ENCODE results near the gene SLC38A8.

SLC38A8 gene

GRCh38 chr16:84047626-84048025 lies 5.0 kb upstream of the SLC38A8 start:
- no peak for DNase-seq

GRCh38 chr16:84047206-84047605 lies 4.6 kb upstream of the SLC38A8 start:
- no peak for DNase-seq

- DNase-seq = no peak
Measured at GRCh38 chr16:84045818-84046470, 3.3 kb upstream of the SLC38A8 start.

GRCh38 chr16:84045001-84045817 lies 2.6 kb upstream of the SLC38A8 start:
- no peak for DNase-seq

GRCh38 chr16:84044118-84044488 lies 1.5 kb upstream of the SLC38A8 start:
- DNase-seq = no peak

- no peak for DNase-seq
Measured at GRCh38 chr16:84043486-84044117, 1.0 kb upstream of the SLC38A8 start.

- DNase-seq = no peak
Measured at GRCh38 chr16:84042879-84043485, 387 bp upstream of the SLC38A8 start.

- DNase-seq = no peak
Measured at GRCh38 chr16:84041881-84042280, 714 bp downstream of the SLC38A8 start.

- DNase-seq = no peak
Measured at GRCh38 chr16:84040823-84041820, 1.5 kb downstream of the SLC38A8 start.

GRCh38 chr16:84040226-84040822 lies 2.3 kb downstream of the SLC38A8 start:
- DNase-seq = no peak

GRCh38 chr16:84039696-84040095 lies 2.9 kb downstream of the SLC38A8 start:
- no peak for DNase-seq

GRCh38 chr16:84038469-84038868 lies 4.1 kb downstream of the SLC38A8 start:
- DNase-seq = no peak

- DNase-seq = no peak
Measured at GRCh38 chr16:84036982-84037425, 5.6 kb downstream of the SLC38A8 start.

GRCh38 chr16:84036131-84036530 lies 6.5 kb downstream of the SLC38A8 start:
- DNase-seq = no peak

- DNase-seq = no peak
Measured at GRCh38 chr16:84034516-84034915, 8.1 kb downstream of the SLC38A8 start.

- DNase-seq = no peak
Measured at GRCh38 chr16:84033251-84034195, 9.1 kb downstream of the SLC38A8 start.

GRCh38 chr16:84032458-84033178 lies 10.0 kb downstream of the SLC38A8 start:
- DNase-seq = no peak

GRCh38 chr16:84031556-84031955 lies 11.0 kb downstream of the SLC38A8 start:
- DNase-seq = no peak

- DNase-seq = no peak
Measured at GRCh38 chr16:84029297-84030047, 13.1 kb downstream of the SLC38A8 start.

All from CD4-positive, alpha-beta T cell treated with Interleukin-17A for 4 hours (primary cell).